Vagina (tissue), 2 donors: ENCODE data around the gene FMNL2. TPM values are rescaled to one million over a fixed set of nuclear protein-coding genes. Genes with fewer than 3 reads are reported as not detected.
A peak's percentile ranks its signal among the peaks of the same experiment; 100 is the strongest.

Experiments
- DNase-seq, 2 donors: peaks; one replicate each; pipeline ENCODE4 v3.0.0-alpha.2; 2017; ENCODE audit errors: extremely low spot score in 2 of 2
- H3K27ac ChIP-seq: fragments of 200-600 bp; sonication (generic); one replicate; pipeline ENCODE4 v1.5.1; 2019
- H3K27me3 ChIP-seq: fragments of 200-600 bp; sonication (generic); one replicate; pipeline ENCODE4 v1.5.1; 2019
- H3K36me3 ChIP-seq, 2 donors: fragments of 200-600 bp; sonication (generic); one replicate each; pipeline ENCODE4 v1.5.1; 2017 to 2019
- H3K4me1 ChIP-seq: fragments of 200-600 bp; sonication (generic); one replicate; pipeline ENCODE4 v1.5.1; 2019
- H3K4me3 ChIP-seq, 2 donors: fragments of 200-600 bp; sonication (generic); 1 replicate in 1 of 2; 2 replicates in 1 of 2; pipeline ENCODE4 v1.5.1; 2016 to 2019
- H3K9me3 ChIP-seq: fragments of 200-600 bp; sonication (generic); one replicate; pipeline ENCODE4 v1.5.1; 2019
- CTCF ChIP-seq, 3 experiments: fragments of 450-650 bp in 2 of 3; fragments of 200-600 bp in 1 of 3; sonication (generic) in 1 of 3; IDR thresholded peaks; one replicate each; pipeline ENCODE4 v1.5.1; 2017 to 2019; ENCODE audit warnings: antibody characterized with exemption in 3 of 3, mild to moderate bottlenecking in 2 of 3, moderate library complexity in 2 of 3
- POLR2A ChIP-seq, 2 donors: fragments of 450-650 bp; IDR thresholded peaks; one replicate each; pipeline ENCODE4 v1.6.1; 2017; ENCODE audit warnings: antibody characterized with exemption in 2 of 2, mild to moderate bottlenecking in 2 of 2, moderate library complexity in 2 of 2
- POLR2AphosphoS5 ChIP-seq, 2 donors: sonication (generic); formaldehyde crosslinking; IDR thresholded peaks; one replicate each; pipeline ENCODE4 v1.9.0; 2017; ENCODE audit warnings: antibody characterized with exemption in 2 of 2, mild to moderate bottlenecking in 2 of 2, low read depth in 1 of 2; ENCODE audit not compliant: insufficient read depth in 1 of 2
- intact Hi-C: fragments of 100-400 bp; cut with DNase I; formaldehyde crosslinking; loops from one replicate; pipeline ENCODE4 v1.15.1; 2023
- total RNA-seq: library from RNA; depleted of rRNA; stranded (reverse); fragments of >200 nt; gene quantifications from one replicate; pipeline ENCODE4 v1.2.3, GENCODE V29; 2016

Gene FMNL2
- total RNA-seq, 1 donor from 2014 or later, result 35.4 TPM

- DNase-seq, result no peak
- Histone ChIP-seq H3K4me1 (peaks cover 5% of the 10 kb centered on the region), H3K27me3 (no peaks in the 10 kb centered on the region), H3K4me3 (no peak overlapping the region), H3K27ac (no peak overlapping the region), H3K9me3 (no peaks in the 10 kb centered on the region), H3K36me3 (no peaks in the 10 kb centered on the region)
- TF ChIP-seq POLR2AphosphoS5 (IDR thresholded peaks at IDR 0.05; ENCODE audit: insufficient read depth in 1 of 2, low read depth in 1 of 2) (no peak), CTCF (IDR thresholded peaks at IDR 0.05) (no peak), POLR2A (IDR thresholded peaks at IDR 0.05) (no peak)
- intact Hi-C loops, result no loop called here
These were observed 276.7 kb downstream of the FMNL2 start for GRCh38 chr2:152611458-152612231.

GRCh38 chr2:152613235-152613634, 278.3 kb downstream of the FMNL2 start:
- TF ChIP-seq CTCF (IDR thresholded peaks at IDR 0.05), result no peak
- no peak for TF ChIP-seq POLR2A (IDR thresholded peaks at IDR 0.05)
- peaks cover 5% of the 10 kb centered on the region for H3K4me1 ChIP-seq
- H3K9me3 ChIP-seq, result no peaks in the 10 kb centered on the region
- intact Hi-C loops, result no loop called here
- DNase-seq, result no peak
- H3K27me3 ChIP-seq, result no peaks in the 10 kb centered on the region
- H3K27ac ChIP-seq, result no peak overlapping the region
- peaks cover 0 to 7% of the 10 kb centered on the region in 2 donors for H3K36me3 ChIP-seq
- no peak overlapping the region for H3K4me3 ChIP-seq

GRCh38 chr2:152615177-152615576, 280.2 kb downstream of the FMNL2 start:
- Histone ChIP-seq H3K4me3 (no peak overlapping the region), H3K4me1 (peaks cover 5% of the 10 kb centered on the region), H3K36me3 (peaks cover 0 to 14% of the 10 kb centered on the region in 2 donors), H3K27ac (no peak overlapping the region), H3K9me3 (no peaks in the 10 kb centered on the region), H3K27me3 (no peaks in the 10 kb centered on the region)
- intact Hi-C loops, result no loop called here
- TF ChIP-seq CTCF (IDR thresholded peaks at IDR 0.05), result no peak
- no peak for TF ChIP-seq POLR2A (IDR thresholded peaks at IDR 0.05)
- no peak for TF ChIP-seq POLR2AphosphoS5 (IDR thresholded peaks at IDR 0.05; ENCODE audit: insufficient read depth in 1 of 2, low read depth in 1 of 2)
- no peak for DNase-seq

- Histone ChIP-seq H3K27me3 (no peaks in the 10 kb centered on the region), H3K36me3 (peaks cover 0 to 14% of the 10 kb centered on the region in 2 donors), H3K4me1 (no peaks in the 10 kb centered on the region), H3K9me3 (no peaks in the 10 kb centered on the region), H3K27ac (no peak overlapping the region), H3K4me3 (no peak overlapping the region)
- peak in 1 of 2 donors; percentile 34 for DNase-seq
- intact Hi-C loops, result no loop called here
- TF ChIP-seq POLR2A (IDR thresholded peaks at IDR 0.05) (no peak), CTCF (IDR thresholded peaks at IDR 0.05) (no peak), POLR2AphosphoS5 (IDR thresholded peaks at IDR 0.05; ENCODE audit: insufficient read depth in 1 of 2, low read depth in 1 of 2) (no peak)
These were observed 282.6 kb downstream of the FMNL2 start for GRCh38 chr2:152617456-152618192.

- H3K9me3 ChIP-seq, result no peaks in the 10 kb centered on the region
- no peaks in the 10 kb centered on the region for H3K4me1 ChIP-seq
- peaks cover 0 to 14% of the 10 kb centered on the region in 2 donors for H3K36me3 ChIP-seq
- intact Hi-C loops, result no loop called here
- H3K27me3 ChIP-seq, result no peaks in the 10 kb centered on the region
- no peak for TF ChIP-seq POLR2AphosphoS5 (IDR thresholded peaks at IDR 0.05; ENCODE audit: insufficient read depth in 1 of 2, low read depth in 1 of 2)
- H3K4me3 ChIP-seq, result no peak overlapping the region
- no peak overlapping the region for H3K27ac ChIP-seq
- peak in 1 of 2 donors; percentile 18 for DNase-seq
These were observed 283.2 kb downstream of the FMNL2 start for GRCh38 chr2:152618193-152618564.
